Tibial nerve (tissue), 4 donors: ENCODE data around the gene LRRC8A.
A peak's percentile ranks its signal among the peaks of the same experiment; 100 is the strongest.

Source experiments
- EP300 ChIP-seq, 2 donors: sonication (generic); formaldehyde crosslinking; IDR thresholded peaks; one replicate each; pipeline ENCODE4 v1.6.1; 2017; ENCODE audit warnings: antibody characterized with exemption in 2 of 2, mild to moderate bottlenecking in 1 of 2
- POLR2A ChIP-seq, 2 donors: fragments of 450-650 bp; IDR thresholded peaks; one replicate each; pipeline ENCODE4 v1.6.1; 2017; ENCODE audit warnings: antibody characterized with exemption in 2 of 2, mild to moderate bottlenecking in 2 of 2, moderate library complexity in 2 of 2
- TF ChIP-seq, protein P1 (sequence below), 5 experiments: fragments of 200-600 bp in 3 of 5; fragments of 450-650 bp in 2 of 5; sonication (generic) in 3 of 5; IDR thresholded peaks; one replicate each; pipeline ENCODE4 v1.5.1; 2016 to 2019; ENCODE audit warnings: antibody characterized with exemption in 5 of 5, mild to moderate bottlenecking in 3 of 5, moderate library complexity in 2 of 5

DNA sequence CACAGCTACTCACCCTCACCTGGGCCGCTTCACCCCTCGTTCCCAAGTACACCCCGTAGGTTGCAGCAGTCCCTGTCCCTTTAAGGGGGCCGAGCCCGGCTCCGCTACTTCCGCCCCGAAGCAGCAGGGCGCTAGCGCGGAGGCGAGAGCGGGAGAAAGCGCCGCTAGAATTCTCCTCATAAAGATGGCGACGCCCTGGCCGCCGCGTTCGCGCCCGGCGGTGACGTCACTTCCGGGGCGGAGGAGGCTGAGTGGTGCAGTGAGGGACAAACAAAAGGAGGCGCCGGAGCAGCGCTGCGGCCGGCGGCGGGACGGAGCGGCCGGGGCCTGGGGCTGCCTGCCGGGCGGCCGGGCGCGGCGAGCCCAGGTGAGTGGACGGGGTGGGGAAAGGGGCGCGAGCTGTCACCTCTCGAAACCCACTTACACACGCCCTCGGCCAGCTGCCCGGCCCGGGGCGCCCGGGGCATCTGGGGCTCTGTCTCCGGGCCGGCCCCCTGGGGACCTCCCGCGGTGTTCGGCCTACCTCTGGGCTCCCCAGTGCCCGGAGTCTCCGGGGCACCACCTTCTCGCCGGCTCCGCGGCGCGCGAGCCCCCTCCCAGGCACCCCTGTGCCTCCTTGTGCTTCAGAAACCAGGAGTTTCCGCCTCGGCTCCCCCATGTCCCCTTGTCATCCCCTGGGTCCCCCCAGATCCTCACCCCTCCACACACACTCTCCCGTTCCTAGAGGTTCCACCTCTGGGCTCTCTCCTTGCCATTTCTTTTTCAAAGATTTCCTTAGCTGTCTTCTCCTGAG, at the start of gene LRRC8A, which contains the start of gene KYAT1:
- TF ChIP-seq, protein P1, sequence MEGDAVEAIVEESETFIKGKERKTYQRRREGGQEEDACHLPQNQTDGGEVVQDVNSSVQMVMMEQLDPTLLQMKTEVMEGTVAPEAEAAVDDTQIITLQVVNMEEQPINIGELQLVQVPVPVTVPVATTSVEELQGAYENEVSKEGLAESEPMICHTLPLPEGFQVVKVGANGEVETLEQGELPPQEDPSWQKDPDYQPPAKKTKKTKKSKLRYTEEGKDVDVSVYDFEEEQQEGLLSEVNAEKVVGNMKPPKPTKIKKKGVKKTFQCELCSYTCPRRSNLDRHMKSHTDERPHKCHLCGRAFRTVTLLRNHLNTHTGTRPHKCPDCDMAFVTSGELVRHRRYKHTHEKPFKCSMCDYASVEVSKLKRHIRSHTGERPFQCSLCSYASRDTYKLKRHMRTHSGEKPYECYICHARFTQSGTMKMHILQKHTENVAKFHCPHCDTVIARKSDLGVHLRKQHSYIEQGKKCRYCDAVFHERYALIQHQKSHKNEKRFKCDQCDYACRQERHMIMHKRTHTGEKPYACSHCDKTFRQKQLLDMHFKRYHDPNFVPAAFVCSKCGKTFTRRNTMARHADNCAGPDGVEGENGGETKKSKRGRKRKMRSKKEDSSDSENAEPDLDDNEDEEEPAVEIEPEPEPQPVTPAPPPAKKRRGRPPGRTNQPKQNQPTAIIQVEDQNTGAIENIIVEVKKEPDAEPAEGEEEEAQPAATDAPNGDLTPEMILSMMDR (IDR thresholded peaks at IDR 0.05): peak in 3 of 5 experiments; percentile 15 to 61 (median 48)
- TF ChIP-seq POLR2A (IDR thresholded peaks at IDR 0.05): peak; percentile 20 to 72
- TF ChIP-seq EP300 (IDR thresholded peaks at IDR 0.05): peak; percentile 89 to 91
